Activated CD4-positive, alpha-beta T cell treated with anti-CD3 and anti-CD28 coated beads, Interleukin-2, amount 10 ng/mL, durations not matched to agents 24 days and 14 days (primary cell): ENCODE data around the gene ZNF662. TPM values are rescaled to one million over a fixed set of nuclear protein-coding genes. Genes with fewer than 3 reads are reported as not detected.
"Not testable (repeated sequence)": the region's sequence is repeated elsewhere in the genome, so short reads cannot be mapped to it uniquely, and the experiment has no call there.

Experiments used
- DNase-seq: peaks from one replicate; pipeline ENCODE4 v3.0.0; 2022
- H3K27ac Mint-ChIP-seq: one replicate; pipeline ENCODE4 v1.8.0; 2022; ENCODE audit warnings: mild to moderate bottlenecking, mixed read lengths
- H3K27me3 Mint-ChIP-seq: one replicate; pipeline ENCODE4 v1.8.0; 2022; ENCODE audit warnings: mixed read lengths
- H3K36me3 Mint-ChIP-seq: one replicate; pipeline ENCODE4 v1.8.0; 2022; ENCODE audit warnings: low read depth, mild to moderate bottlenecking, mixed read lengths
- H3K4me1 Mint-ChIP-seq: one replicate; pipeline ENCODE4 v1.8.0; 2021; ENCODE audit warnings: mixed read lengths
- H3K4me3 Mint-ChIP-seq: one replicate; pipeline ENCODE4 v1.8.0; 2022; ENCODE audit warnings: mild to moderate bottlenecking, moderate library complexity, mixed read lengths
- H3K9me3 Mint-ChIP-seq: one replicate; pipeline ENCODE4 v1.8.0; 2021; ENCODE audit warnings: mixed read lengths
- intact Hi-C: fragments of 100-400 bp; cut with micrococcal nuclease; formaldehyde crosslinking; loops from one replicate; pipeline ENCODE4 v1.15.1; 2023
- total RNA-seq: library from RNA; stranded (reverse); gene quantifications from 2 replicates; pipeline ENCODE4 v1.2.3, GENCODE V29; 2022

ZNF662 gene
- total RNA-seq, 1 donor from 2014 or later, result 0.12 TPM

- H3K4me1 Mint-ChIP-seq, result peaks cover 11% of the 10 kb centered on the region
- H3K36me3 Mint-ChIP-seq, result no peaks in the 10 kb centered on the region
- DNase-seq, result no peak
- H3K9me3 Mint-ChIP-seq, result no peaks in the 10 kb centered on the region
- H3K4me3 Mint-ChIP-seq, result no peak overlapping the region
- intact Hi-C loops, result no loop called here
- no peak overlapping the region for H3K27ac Mint-ChIP-seq
- peaks cover 11% of the 10 kb centered on the region for H3K27me3 Mint-ChIP-seq
These were observed 28.8 kb upstream of the ZNF662 start for GRCh38 chr3:42876940-42877720.

- Mint-ChIP-seq H3K9me3 (no peaks in the 10 kb centered on the region), H3K27me3 (peaks cover 11% of the 10 kb centered on the region), H3K4me3 (no peak overlapping the region), H3K36me3 (no peaks in the 10 kb centered on the region), H3K4me1 (peaks cover 11% of the 10 kb centered on the region), H3K27ac (no peak overlapping the region)
- intact Hi-C loops, result no loop called here
- no peak for DNase-seq
These were observed 28.1 kb upstream of the ZNF662 start for GRCh38 chr3:42877881-42878280.

GRCh38 chr3:42880183-42880582, 25.8 kb upstream of the ZNF662 start:
- DNase-seq, result no peak
- no peaks in the 10 kb centered on the region for H3K36me3 Mint-ChIP-seq
- peaks cover 12% of the 10 kb centered on the region for H3K27me3 Mint-ChIP-seq
- H3K9me3 Mint-ChIP-seq, result no peaks in the 10 kb centered on the region
- intact Hi-C loops, result loop anchor here (2.0 kb wide), 1 partner anchor 241 kb away; no protein-coding TSS in a partner anchor
- peak overlapping the region; percentile 87 for H3K4me3 Mint-ChIP-seq
- H3K27ac Mint-ChIP-seq, result no peak overlapping the region
- H3K4me1 Mint-ChIP-seq, result peaks cover 11% of the 10 kb centered on the region

- peak overlapping the region; percentile 87 for H3K4me3 Mint-ChIP-seq
- H3K4me1 Mint-ChIP-seq, result peaks cover 11% of the 10 kb centered on the region
- peaks cover 12% of the 10 kb centered on the region for H3K27me3 Mint-ChIP-seq
- peak overlapping the region; percentile 85 for H3K27ac Mint-ChIP-seq
- no peaks in the 10 kb centered on the region for H3K36me3 Mint-ChIP-seq
- no peaks in the 10 kb centered on the region for H3K9me3 Mint-ChIP-seq
- intact Hi-C loops, result loop anchor here (1.0 to 2.0 kb wide), 3 partner anchors 50 to 242 kb away; no protein-coding TSS in a partner anchor
- DNase-seq, result peak; percentile 96
These were observed 25.1 kb upstream of the ZNF662 start for GRCh38 chr3:42880601-42881451.

- DNase-seq, intact Hi-C loops, H3K36me3 Mint-ChIP-seq, H3K9me3 Mint-ChIP-seq, H3K27ac Mint-ChIP-seq, H3K4me3 Mint-ChIP-seq: not testable (repeated sequence)
- H3K4me1 Mint-ChIP-seq, result peaks cover 11% of the 10 kb centered on the region
- H3K27me3 Mint-ChIP-seq, result peaks cover 11% of the 10 kb centered on the region
These were observed 22.6 kb upstream of the ZNF662 start for GRCh38 chr3:42883251-42883930.

- DNase-seq, result no peak
- Mint-ChIP-seq H3K4me1 (peaks cover 11% of the 10 kb centered on the region), H3K9me3 (no peaks in the 10 kb centered on the region), H3K36me3 (no peaks in the 10 kb centered on the region), H3K27ac (no peak overlapping the region), H3K4me3 (no peak overlapping the region), H3K27me3 (peaks cover 14% of the 10 kb centered on the region)
- intact Hi-C loops, result no loop called here
These were observed 21.6 kb upstream of the ZNF662 start for GRCh38 chr3:42884324-42884723.

- intact Hi-C loops, result no loop called here
- DNase-seq, result no peak
- Mint-ChIP-seq H3K4me3 (no peak overlapping the region), H3K9me3 (no peaks in the 10 kb centered on the region), H3K27ac (no peak overlapping the region), H3K4me1 (peaks cover 4% of the 10 kb centered on the region), H3K36me3 (no peaks in the 10 kb centered on the region), H3K27me3 (peaks cover 12% of the 10 kb centered on the region)
These were observed 19.6 kb upstream of the ZNF662 start for GRCh38 chr3:42886294-42886822.

GRCh38 chr3:42887084-42887483, 18.9 kb upstream of the ZNF662 start:
- no peak overlapping the region for H3K4me3 Mint-ChIP-seq
- intact Hi-C loops, result no loop called here

GRCh38 chr3:42891042-42891441, 14.9 kb upstream of the ZNF662 start:
- no peak overlapping the region for H3K27ac Mint-ChIP-seq
- intact Hi-C loops, result no loop called here
- H3K36me3 Mint-ChIP-seq, result no peaks in the 10 kb centered on the region
- peaks cover 17% of the 10 kb centered on the region for H3K27me3 Mint-ChIP-seq
- no peak overlapping the region for H3K4me3 Mint-ChIP-seq
- H3K4me1 Mint-ChIP-seq, result peaks cover 4% of the 10 kb centered on the region
- no peaks in the 10 kb centered on the region for H3K9me3 Mint-ChIP-seq
- no peak for DNase-seq

More at GRCh38 chr3:42887084-42887483, 18.9 kb upstream of the ZNF662 start:
- Mint-ChIP-seq H3K27ac (no peak overlapping the region), H3K9me3 (no peaks in the 10 kb centered on the region), H3K36me3 (no peaks in the 10 kb centered on the region), H3K4me1 (peaks cover 2% of the 10 kb centered on the region), H3K27me3 (peaks cover 16% of the 10 kb centered on the region)
- no peak for DNase-seq

GRCh38 chr3:42892169-42892568, 13.8 kb upstream of the ZNF662 start:
- H3K27ac Mint-ChIP-seq, result no peak overlapping the region
- intact Hi-C loops, result no loop called here

GRCh38 chr3:42892807-42893206, 13.1 kb upstream of the ZNF662 start:
- Mint-ChIP-seq H3K27ac (no peak overlapping the region), H3K36me3 (no peaks in the 10 kb centered on the region), H3K27me3 (peaks cover 13% of the 10 kb centered on the region), H3K4me1 (peaks cover 4% of the 10 kb centered on the region), H3K9me3 (peaks cover 4% of the 10 kb centered on the region), H3K4me3 (no peak overlapping the region)
- intact Hi-C loops, result no loop called here
- no peak for DNase-seq

More at GRCh38 chr3:42892169-42892568, 13.8 kb upstream of the ZNF662 start:
- Mint-ChIP-seq H3K9me3 (no peaks in the 10 kb centered on the region), H3K4me1 (peaks cover 4% of the 10 kb centered on the region), H3K4me3 (no peak overlapping the region), H3K27me3 (peaks cover 15% of the 10 kb centered on the region), H3K36me3 (no peaks in the 10 kb centered on the region)
- DNase-seq, result no peak

GRCh38 chr3:42894698-42895579, 11.0 kb upstream of the ZNF662 start:
- DNase-seq, result no peak
- H3K27ac Mint-ChIP-seq, result no peak overlapping the region
- peaks cover 8% of the 10 kb centered on the region for H3K27me3 Mint-ChIP-seq
- H3K4me1 Mint-ChIP-seq, result peaks cover 4% of the 10 kb centered on the region
- H3K36me3 Mint-ChIP-seq, result no peaks in the 10 kb centered on the region
- H3K9me3 Mint-ChIP-seq, result peaks cover 4% of the 10 kb centered on the region
- intact Hi-C loops, result no loop called here
- H3K4me3 Mint-ChIP-seq, result no peak overlapping the region

- intact Hi-C loops, result no loop called here
- Mint-ChIP-seq H3K4me3 (no peak overlapping the region), H3K36me3 (no peaks in the 10 kb centered on the region), H3K27me3 (peaks cover 6% of the 10 kb centered on the region), H3K27ac (no peak overlapping the region), H3K4me1 (peaks cover 4% of the 10 kb centered on the region), H3K9me3 (peaks cover 4% of the 10 kb centered on the region)
- DNase-seq, result no peak
These were observed 10.4 kb upstream of the ZNF662 start for GRCh38 chr3:42895580-42895868.
